HG02642 (cell line): ENCODE data around the gene DAZ4.
"Not testable (repeated sequence)": the region's sequence is repeated elsewhere in the genome, so short reads cannot be mapped to it uniquely, and the experiment has no call there.

Experiments used
- ATAC-seq: cut with Tn5 transposase; IDR thresholded peaks from one replicate; pipeline ENCODE4 v1.9.1; 2021; ENCODE audit warnings: mild to moderate bottlenecking; ENCODE audit not compliant: unreplicated experiment, poor library complexity

Gene DAZ4, protein sequence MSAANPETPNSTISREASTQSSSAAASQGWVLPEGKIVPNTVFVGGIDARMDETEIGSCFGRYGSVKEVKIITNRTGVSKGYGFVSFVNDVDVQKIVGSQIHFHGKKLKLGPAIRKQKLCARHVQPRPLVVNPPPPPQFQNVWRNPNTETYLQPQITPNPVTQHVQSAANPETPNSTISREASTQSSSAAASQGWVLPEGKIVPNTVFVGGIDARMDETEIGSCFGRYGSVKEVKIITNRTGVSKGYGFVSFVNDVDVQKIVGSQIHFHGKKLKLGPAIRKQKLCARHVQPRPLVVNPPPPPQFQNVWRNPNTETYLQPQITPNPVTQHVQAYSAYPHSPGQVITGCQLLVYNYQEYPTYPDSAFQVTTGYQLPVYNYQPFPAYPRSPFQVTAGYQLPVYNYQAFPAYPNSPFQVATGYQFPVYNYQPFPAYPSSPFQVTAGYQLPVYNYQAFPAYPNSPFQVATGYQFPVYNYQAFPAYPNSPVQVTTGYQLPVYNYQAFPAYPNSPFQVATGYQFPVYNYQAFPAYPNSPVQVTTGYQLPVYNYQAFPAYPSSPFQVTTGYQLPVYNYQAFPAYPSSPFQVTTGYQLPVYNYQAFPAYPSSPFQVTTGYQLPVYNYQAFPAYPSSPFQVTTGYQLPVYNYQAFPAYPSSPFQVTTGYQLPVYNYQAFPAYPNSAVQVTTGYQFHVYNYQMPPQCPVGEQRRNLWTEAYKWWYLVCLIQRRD

DNA sequence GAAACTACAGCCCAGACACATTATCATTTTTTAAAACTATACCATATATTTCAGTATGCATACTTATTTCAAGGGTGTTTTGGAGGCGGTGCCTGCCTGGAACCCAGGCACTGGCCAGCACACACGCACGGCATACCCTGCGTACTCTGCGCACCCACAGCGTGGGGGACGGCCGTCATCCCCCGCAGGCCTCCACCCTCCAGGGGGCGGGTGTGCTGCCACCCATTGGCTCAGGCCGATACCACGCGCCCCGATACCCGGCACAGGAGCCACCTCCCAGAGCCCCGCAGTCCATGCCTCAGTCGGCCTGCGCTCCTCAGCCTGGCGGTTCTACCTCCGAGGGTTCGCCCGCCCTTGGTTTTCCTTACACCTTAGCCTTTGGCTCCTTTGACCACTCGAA, at the start of gene DAZ4:
TSS of gene DAZ4 (plus strand) at position 301 of the 400 bp plus-strand sequence. CDS start 208 bp downstream, outside the sequence.
- ATAC-seq, result not testable (repeated sequence)

DNA sequence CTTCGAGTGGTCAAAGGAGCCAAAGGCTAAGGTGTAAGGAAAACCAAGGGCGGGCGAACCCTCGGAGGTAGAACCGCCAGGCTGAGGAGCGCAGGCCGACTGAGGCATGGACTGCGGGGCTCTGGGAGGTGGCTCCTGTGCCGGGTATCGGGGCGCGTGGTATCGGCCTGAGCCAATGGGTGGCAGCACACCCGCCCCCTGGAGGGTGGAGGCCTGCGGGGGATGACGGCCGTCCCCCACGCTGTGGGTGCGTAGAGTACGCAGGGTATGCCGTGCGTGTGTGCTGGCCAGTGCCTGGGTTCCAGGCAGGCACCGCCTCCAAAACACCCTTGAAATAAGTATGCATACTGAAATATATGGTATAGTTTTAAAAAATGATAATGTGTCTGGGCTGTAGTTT, 20.4 kb upstream of the DAZ4 start, which contains the start of gene DAZ3:
TSS of gene DAZ3 (minus strand) at position 101 of the 400 bp plus-strand sequence. CDS start 208 bp downstream, outside the sequence.
- ATAC-seq, result not testable (repeated sequence)

DNA sequence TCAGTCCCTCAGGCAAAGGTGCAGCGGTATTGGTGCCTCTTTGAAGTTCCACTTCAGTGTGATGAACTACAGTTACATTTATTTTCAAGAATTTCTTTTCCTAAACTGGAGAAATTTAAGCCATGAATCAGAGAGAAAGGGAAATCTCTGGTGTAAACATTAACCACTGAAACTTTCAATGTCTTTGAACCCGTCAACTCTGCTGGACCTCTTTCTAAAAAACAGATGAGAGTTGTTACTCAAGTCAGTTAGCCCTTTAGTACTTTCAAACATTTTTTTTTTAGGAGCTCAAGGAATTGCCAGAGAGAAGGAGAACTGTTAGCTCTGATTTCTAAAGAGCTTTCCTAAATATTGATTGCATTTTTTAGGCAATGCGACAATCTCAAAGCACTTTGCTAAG, 11.9 kb upstream of the DAZ4 start:
- not testable (repeated sequence) for ATAC-seq

DNA sequence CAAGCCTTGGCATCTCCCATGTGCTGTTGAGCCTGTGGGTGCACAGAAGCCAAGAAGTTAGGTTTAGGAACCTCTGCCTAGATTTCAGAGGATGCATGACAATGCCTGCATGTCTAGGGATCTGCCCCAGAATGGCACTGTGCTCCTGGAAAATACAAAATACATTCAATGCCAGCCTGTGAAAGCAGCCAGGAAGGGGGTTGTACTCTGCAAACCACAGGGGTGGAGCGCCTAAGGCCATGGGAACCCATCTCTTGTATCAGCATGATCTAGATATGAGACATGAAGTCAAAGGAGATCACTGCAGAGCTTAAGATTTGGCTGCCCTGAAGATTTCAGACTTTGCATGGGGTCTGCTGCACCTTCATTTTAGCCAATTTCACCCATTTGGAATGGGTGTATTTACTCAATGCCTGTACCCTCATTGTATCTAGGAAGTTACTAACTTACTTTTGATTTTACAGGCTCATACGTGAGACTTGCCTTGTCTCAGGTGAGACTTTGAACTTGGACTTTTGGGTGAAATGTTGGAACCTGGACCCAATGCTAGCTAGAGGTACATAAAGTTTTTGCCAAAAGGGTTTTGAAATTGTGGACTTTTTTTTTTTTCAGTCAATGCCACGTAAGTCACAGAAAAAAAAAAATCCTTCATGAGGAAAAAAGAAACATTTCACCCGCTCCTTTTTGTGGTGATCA, 9.4 kb upstream of the DAZ4 start:
- ATAC-seq, result not testable (repeated sequence)

DNA sequence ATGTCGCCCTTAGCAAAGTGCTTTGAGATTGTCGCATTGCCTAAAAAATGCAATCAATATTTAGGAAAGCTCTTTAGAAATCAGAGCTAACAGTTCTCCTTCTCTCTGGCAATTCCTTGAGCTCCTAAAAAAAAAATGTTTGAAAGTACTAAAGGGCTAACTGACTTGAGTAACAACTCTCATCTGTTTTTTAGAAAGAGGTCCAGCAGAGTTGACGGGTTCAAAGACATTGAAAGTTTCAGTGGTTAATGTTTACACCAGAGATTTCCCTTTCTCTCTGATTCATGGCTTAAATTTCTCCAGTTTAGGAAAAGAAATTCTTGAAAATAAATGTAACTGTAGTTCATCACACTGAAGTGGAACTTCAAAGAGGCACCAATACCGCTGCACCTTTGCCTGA, 8.7 kb upstream of the DAZ4 start:
- ATAC-seq, result not testable (repeated sequence)
